KOPT-K1 (cell line): ENCODE data around the gene COBLL1.

Experiments used
- H3K27ac ChIP-seq: fragments of 200-600 bp; sonication (generic); 2 replicates; pipeline ENCODE4 v1.5.1; 2016; ENCODE audit warnings: antibody characterized with exemption, mild to moderate bottlenecking, low read depth, low read length; ENCODE audit not compliant: poor library complexity, severe bottlenecking
- H3K36me3 ChIP-seq: fragments of 200-600 bp; sonication (generic); 2 replicates; pipeline ENCODE4 v1.5.1; 2017; ENCODE audit warnings: antibody characterized with exemption, mild to moderate bottlenecking, low read length, moderate library complexity; ENCODE audit not compliant: insufficient read depth
- H3K9me3 ChIP-seq: fragments of 200-600 bp; sonication (generic); 2 replicates; pipeline ENCODE4 v1.5.1; 2017; ENCODE audit warnings: antibody characterized with exemption, low read length, mild to moderate bottlenecking; ENCODE audit not compliant: insufficient read depth, poor library complexity, severe bottlenecking

The COBLL1 gene

GRCh38 chr2:164841719-164842623 lies at the start of gene COBLL1:
TSS of gene COBLL1 (minus strand) at chr2:164841823. CDS start at chr2:164841196, 627 bp downstream.
- Histone ChIP-seq H3K27ac (no peak within 1 kb of the TSS), H3K36me3 (no peaks in the 10 kb centered on the region), H3K9me3 (no peaks in the 10 kb centered on the region)

GRCh38 chr2:164890544-164890943 lies 48.9 kb upstream of the COBLL1 start:
- Histone ChIP-seq H3K9me3 (no peaks in the 10 kb centered on the region), H3K27ac (no peak overlapping the region), H3K36me3 (no peaks in the 10 kb centered on the region)

- Histone ChIP-seq H3K27ac (no peak overlapping the region), H3K36me3 (no peaks in the 10 kb centered on the region), H3K9me3 (no peaks in the 10 kb centered on the region)
Observed at GRCh38 chr2:164888592-164888991, 47.0 kb upstream of the COBLL1 start.

GRCh38 chr2:164887434-164888144 lies 46.0 kb upstream of the COBLL1 start:
- H3K27ac ChIP-seq, result no peak overlapping the region
- no peaks in the 10 kb centered on the region for H3K9me3 ChIP-seq
- no peaks in the 10 kb centered on the region for H3K36me3 ChIP-seq

- no peak overlapping the region for H3K27ac ChIP-seq
- H3K36me3 ChIP-seq, result no peaks in the 10 kb centered on the region
- H3K9me3 ChIP-seq, result no peaks in the 10 kb centered on the region
Observed at GRCh38 chr2:164882276-164882675, 40.7 kb upstream of the COBLL1 start.

- no peaks in the 10 kb centered on the region for H3K9me3 ChIP-seq
- H3K36me3 ChIP-seq, result no peaks in the 10 kb centered on the region
- no peak overlapping the region for H3K27ac ChIP-seq
Observed at GRCh38 chr2:164881524-164881923, 39.9 kb upstream of the COBLL1 start.

- Histone ChIP-seq H3K9me3 (no peaks in the 10 kb centered on the region), H3K36me3 (no peaks in the 10 kb centered on the region), H3K27ac (no peak overlapping the region)
Observed at GRCh38 chr2:164879901-164880535, 38.4 kb upstream of the COBLL1 start.

- Histone ChIP-seq H3K9me3 (no peaks in the 10 kb centered on the region), H3K36me3 (no peaks in the 10 kb centered on the region), H3K27ac (no peak overlapping the region)
Observed at GRCh38 chr2:164877927-164878326, 36.3 kb upstream of the COBLL1 start.

- Histone ChIP-seq H3K27ac (no peak overlapping the region), H3K9me3 (no peaks in the 10 kb centered on the region)
Observed at GRCh38 chr2:164877169-164877568, 35.5 kb upstream of the COBLL1 start.

GRCh38 chr2:164875334-164876205 lies 33.9 kb upstream of the COBLL1 start:
- Histone ChIP-seq H3K36me3 (no peaks in the 10 kb centered on the region), H3K9me3 (no peaks in the 10 kb centered on the region), H3K27ac (no peak overlapping the region)

More at GRCh38 chr2:164877169-164877568, 35.5 kb upstream of the COBLL1 start:
- no peaks in the 10 kb centered on the region for H3K36me3 ChIP-seq

- Histone ChIP-seq H3K36me3 (no peaks in the 10 kb centered on the region), H3K9me3 (no peaks in the 10 kb centered on the region), H3K27ac (no peak overlapping the region)
Observed at GRCh38 chr2:164873210-164873908, 31.7 kb upstream of the COBLL1 start.

GRCh38 chr2:164871404-164871803 lies 29.8 kb upstream of the COBLL1 start:
- H3K36me3 ChIP-seq, result no peaks in the 10 kb centered on the region
- no peak overlapping the region for H3K27ac ChIP-seq
- H3K9me3 ChIP-seq, result no peaks in the 10 kb centered on the region

- H3K36me3 ChIP-seq, result no peaks in the 10 kb centered on the region
- no peak overlapping the region for H3K27ac ChIP-seq
- no peaks in the 10 kb centered on the region for H3K9me3 ChIP-seq
Observed at GRCh38 chr2:164869420-164869772, 27.8 kb upstream of the COBLL1 start.
